Central memory CD8-positive, alpha-beta T cell (primary cell): Measurements from ENCODE around the gene KCNQ2.

Experiments used
- ATAC-seq: fragments of 150-1000 bp; cut with Tn5 transposase; replicated peaks from 2 replicates; pipeline ENCODE4 v1.10.0; 2022; ENCODE audit warnings: mild to moderate bottlenecking, moderate FRiP score, moderate number of reproducible peaks; ENCODE audit not compliant: poor library complexity, severe bottlenecking; ENCODE audit errors: extremely low read depth
- DNase-seq, 2 donors: peaks; one replicate each; pipeline ENCODE4 v3.0.0; 2021; ENCODE audit warnings: low spot score in 2 of 2
- H3K27ac Mint-ChIP-seq: one replicate; pipeline ENCODE4 v1.8.0; 2022; ENCODE audit warnings: low read depth, mild to moderate bottlenecking, moderate library complexity, mixed read lengths
- H3K27me3 Mint-ChIP-seq: one replicate; pipeline ENCODE4 v1.8.0; 2022; ENCODE audit warnings: mixed read lengths
- H3K36me3 Mint-ChIP-seq: one replicate; pipeline ENCODE4 v1.8.0; 2022; ENCODE audit warnings: mild to moderate bottlenecking, moderate library complexity, mixed read lengths; ENCODE audit not compliant: insufficient read depth
- H3K4me1 Mint-ChIP-seq: one replicate; pipeline ENCODE4 v1.8.0; 2022; ENCODE audit warnings: mixed read lengths
- H3K4me3 Mint-ChIP-seq: one replicate; pipeline ENCODE4 v1.8.0; 2022; ENCODE audit warnings: mild to moderate bottlenecking, moderate library complexity, mixed read lengths
- H3K9me3 Mint-ChIP-seq: one replicate; pipeline ENCODE4 v1.8.0; 2022; ENCODE audit warnings: mixed read lengths

KCNQ2 gene

GRCh38 chr20:63469019-63469712, 3.3 kb downstream of the KCNQ2 start:
- Mint-ChIP-seq H3K9me3 (no peaks in the 10 kb centered on the region), H3K36me3 (no peaks in the 10 kb centered on the region), H3K27ac (no peak overlapping the region), H3K4me1 (peaks cover 3% of the 10 kb centered on the region), H3K27me3 (peaks cover 48% of the 10 kb centered on the region), H3K4me3 (no peak overlapping the region)
- no peak for ATAC-seq
- no peak for DNase-seq

- H3K27me3 Mint-ChIP-seq, result peaks cover 47% of the 10 kb centered on the region
Measured at GRCh38 chr20:63468421-63468820, 4.0 kb downstream of the KCNQ2 start.

GRCh38 chr20:63467294-63468083, 5.0 kb downstream of the KCNQ2 start:
- DNase-seq (no peak), ATAC-seq (no peak)
- H3K9me3 Mint-ChIP-seq, result no peaks in the 10 kb centered on the region
- H3K36me3 Mint-ChIP-seq, result no peaks in the 10 kb centered on the region
- H3K4me3 Mint-ChIP-seq, result no peak overlapping the region
- H3K4me1 Mint-ChIP-seq, result no peaks in the 10 kb centered on the region
- H3K27me3 Mint-ChIP-seq, result peaks cover 51% of the 10 kb centered on the region
- peak overlapping the region; percentile 33 for H3K27ac Mint-ChIP-seq

More at GRCh38 chr20:63468421-63468820, 4.0 kb downstream of the KCNQ2 start:
- ATAC-seq (no peak), DNase-seq (no peak)
- Mint-ChIP-seq H3K4me3 (no peak overlapping the region), H3K4me1 (no peaks in the 10 kb centered on the region), H3K27ac (no peak overlapping the region), H3K36me3 (no peaks in the 10 kb centered on the region), H3K9me3 (no peaks in the 10 kb centered on the region)

GRCh38 chr20:63466861-63467260, 5.6 kb downstream of the KCNQ2 start:
- H3K36me3 Mint-ChIP-seq, result no peaks in the 10 kb centered on the region
- no peaks in the 10 kb centered on the region for H3K9me3 Mint-ChIP-seq
- H3K27ac Mint-ChIP-seq, result peak overlapping the region; percentile 33
- H3K4me1 Mint-ChIP-seq, result no peaks in the 10 kb centered on the region
- peaks cover 55% of the 10 kb centered on the region for H3K27me3 Mint-ChIP-seq
- H3K4me3 Mint-ChIP-seq, result no peak overlapping the region
- ATAC-seq (no peak), DNase-seq (no peak)

- Mint-ChIP-seq H3K4me3 (no peak overlapping the region), H3K36me3 (no peaks in the 10 kb centered on the region), H3K27me3 (peaks cover 57% of the 10 kb centered on the region), H3K27ac (no peak overlapping the region), H3K9me3 (no peaks in the 10 kb centered on the region), H3K4me1 (no peaks in the 10 kb centered on the region)
- ATAC-seq (no peak), DNase-seq (no peak)
Measured at GRCh38 chr20:63466250-63466825, 6.1 kb downstream of the KCNQ2 start.

- no peaks in the 10 kb centered on the region for H3K9me3 Mint-ChIP-seq
- no peaks in the 10 kb centered on the region for H3K36me3 Mint-ChIP-seq
- DNase-seq (no peak), ATAC-seq (no peak)
- peaks cover 63% of the 10 kb centered on the region for H3K27me3 Mint-ChIP-seq
- no peaks in the 10 kb centered on the region for H3K4me1 Mint-ChIP-seq
- no peak overlapping the region for H3K4me3 Mint-ChIP-seq
- H3K27ac Mint-ChIP-seq, result no peak overlapping the region
Measured at GRCh38 chr20:63465380-63466249, 6.8 kb downstream of the KCNQ2 start.

- H3K36me3 Mint-ChIP-seq, result no peaks in the 10 kb centered on the region
Measured at GRCh38 chr20:63464289-63464635, 8.2 kb downstream of the KCNQ2 start.

GRCh38 chr20:63463400-63464288, 8.8 kb downstream of the KCNQ2 start:
- Mint-ChIP-seq H3K4me1 (no peaks in the 10 kb centered on the region), H3K36me3 (no peaks in the 10 kb centered on the region), H3K9me3 (no peaks in the 10 kb centered on the region), H3K27me3 (peaks cover 65% of the 10 kb centered on the region), H3K27ac (no peak overlapping the region), H3K4me3 (no peak overlapping the region)
- ATAC-seq, result no peak
- no peak for DNase-seq

More at GRCh38 chr20:63464289-63464635, 8.2 kb downstream of the KCNQ2 start:
- DNase-seq (no peak), ATAC-seq (no peak)
- Mint-ChIP-seq H3K4me1 (no peaks in the 10 kb centered on the region), H3K9me3 (no peaks in the 10 kb centered on the region), H3K4me3 (no peak overlapping the region), H3K27me3 (peaks cover 58% of the 10 kb centered on the region), H3K27ac (no peak overlapping the region)

- H3K4me3 Mint-ChIP-seq, result no peak overlapping the region
- no peak overlapping the region for H3K27ac Mint-ChIP-seq
- H3K9me3 Mint-ChIP-seq, result no peaks in the 10 kb centered on the region
- ATAC-seq (no peak), DNase-seq (no peak)
- peaks cover 65% of the 10 kb centered on the region for H3K27me3 Mint-ChIP-seq
- H3K36me3 Mint-ChIP-seq, result no peaks in the 10 kb centered on the region
- H3K4me1 Mint-ChIP-seq, result no peaks in the 10 kb centered on the region
Measured at GRCh38 chr20:63462244-63462643, 10.2 kb downstream of the KCNQ2 start.

- DNase-seq, result no peak
- no peak overlapping the region for H3K27ac Mint-ChIP-seq
- no peaks in the 10 kb centered on the region for H3K9me3 Mint-ChIP-seq
- no peak for ATAC-seq
- no peaks in the 10 kb centered on the region for H3K36me3 Mint-ChIP-seq
- no peak overlapping the region for H3K4me3 Mint-ChIP-seq
- no peaks in the 10 kb centered on the region for H3K4me1 Mint-ChIP-seq
- peaks cover 63% of the 10 kb centered on the region for H3K27me3 Mint-ChIP-seq
Measured at GRCh38 chr20:63461104-63461763, 11.2 kb downstream of the KCNQ2 start.

GRCh38 chr20:63459070-63459380, 13.4 kb downstream of the KCNQ2 start:
- H3K4me1 Mint-ChIP-seq, result no peaks in the 10 kb centered on the region
- peaks cover 63% of the 10 kb centered on the region for H3K27me3 Mint-ChIP-seq
- H3K27ac Mint-ChIP-seq, result no peak overlapping the region
- no peak for DNase-seq
- no peak overlapping the region for H3K4me3 Mint-ChIP-seq
- no peaks in the 10 kb centered on the region for H3K36me3 Mint-ChIP-seq
- no peak for ATAC-seq
- no peaks in the 10 kb centered on the region for H3K9me3 Mint-ChIP-seq
